Stimulated activated CD4-positive, alpha-beta T cell treated with anti-CD3 and anti-CD28 coated beads, Interleukin-1b, Interleukin-23, amount 100 ng/mL, for 1 hour (primary cell): ENCODE results near the gene ESAM.
"Not testable (repeated sequence)": the region's sequence is repeated elsewhere in the genome, so short reads cannot be mapped to it uniquely, and the experiment has no call there.

ENCODE experiments used
- DNase-seq, 2 donors: peaks; one replicate each; pipeline ENCODE4 v3.0.0-alpha.2; 2020; ENCODE audit warnings: low read depth in 2 of 2

Gene ESAM

DNA sequence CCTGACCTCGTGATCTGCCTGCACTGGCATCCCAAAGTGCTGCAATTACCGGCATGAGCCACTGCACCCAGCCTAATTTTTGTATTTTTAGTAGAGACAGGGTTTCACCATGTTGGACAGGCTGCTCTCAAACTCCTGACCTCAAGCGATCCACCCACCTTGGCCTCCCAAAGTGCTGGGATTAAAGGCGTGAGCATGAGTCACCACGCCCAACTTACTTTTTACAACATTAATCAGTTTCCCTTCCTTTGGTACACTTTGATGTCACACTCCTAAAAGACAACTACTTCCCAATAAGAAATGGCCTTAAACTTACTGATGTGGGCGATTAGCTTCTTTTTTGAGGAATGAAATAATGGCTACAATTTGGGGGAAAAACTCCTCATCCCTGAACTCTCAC is 8.9 kb upstream of the ESAM start:
- not testable (repeated sequence) for DNase-seq

- DNase-seq: no peak
These were observed 8.0 kb upstream of the ESAM start for GRCh38 chr11:124769806-124770774.

- no peak for DNase-seq
These were observed 6.8 kb upstream of the ESAM start for GRCh38 chr11:124768914-124769313.

- no peak for DNase-seq
These were observed 4.1 kb upstream of the ESAM start for GRCh38 chr11:124766156-124766555.

- DNase-seq: peak; percentile 65 to 77
These were observed 1.3 kb upstream of the ESAM start for GRCh38 chr11:124763156-124763947.

DNA sequence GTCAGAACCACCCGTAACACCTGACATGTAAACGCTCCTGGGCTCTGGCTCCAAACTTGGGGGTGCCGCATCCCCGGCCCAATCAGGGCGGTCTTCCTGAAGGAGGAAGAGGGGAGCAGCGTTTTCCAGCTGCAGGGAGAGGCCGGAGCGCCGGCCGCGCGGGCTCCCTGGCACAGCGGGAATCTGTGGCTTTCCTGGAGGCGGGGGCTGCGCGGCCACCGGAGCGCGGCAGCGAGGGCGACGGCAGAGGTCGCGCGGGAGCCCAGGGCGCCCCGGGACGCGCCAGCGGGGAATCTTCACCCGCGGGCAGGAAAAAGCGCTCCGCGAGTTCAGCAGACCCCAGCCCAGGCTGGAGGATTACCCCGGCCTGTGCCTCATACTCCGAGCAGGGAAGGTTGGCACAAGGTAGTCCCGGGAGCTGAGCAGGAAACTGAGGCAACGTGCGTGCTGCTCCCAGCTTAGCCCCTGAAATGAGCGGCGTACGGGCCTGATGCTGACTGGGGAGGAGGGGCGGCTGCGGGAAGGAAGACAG is 600 bp upstream of the ESAM start:
- no peak for DNase-seq

DNA sequence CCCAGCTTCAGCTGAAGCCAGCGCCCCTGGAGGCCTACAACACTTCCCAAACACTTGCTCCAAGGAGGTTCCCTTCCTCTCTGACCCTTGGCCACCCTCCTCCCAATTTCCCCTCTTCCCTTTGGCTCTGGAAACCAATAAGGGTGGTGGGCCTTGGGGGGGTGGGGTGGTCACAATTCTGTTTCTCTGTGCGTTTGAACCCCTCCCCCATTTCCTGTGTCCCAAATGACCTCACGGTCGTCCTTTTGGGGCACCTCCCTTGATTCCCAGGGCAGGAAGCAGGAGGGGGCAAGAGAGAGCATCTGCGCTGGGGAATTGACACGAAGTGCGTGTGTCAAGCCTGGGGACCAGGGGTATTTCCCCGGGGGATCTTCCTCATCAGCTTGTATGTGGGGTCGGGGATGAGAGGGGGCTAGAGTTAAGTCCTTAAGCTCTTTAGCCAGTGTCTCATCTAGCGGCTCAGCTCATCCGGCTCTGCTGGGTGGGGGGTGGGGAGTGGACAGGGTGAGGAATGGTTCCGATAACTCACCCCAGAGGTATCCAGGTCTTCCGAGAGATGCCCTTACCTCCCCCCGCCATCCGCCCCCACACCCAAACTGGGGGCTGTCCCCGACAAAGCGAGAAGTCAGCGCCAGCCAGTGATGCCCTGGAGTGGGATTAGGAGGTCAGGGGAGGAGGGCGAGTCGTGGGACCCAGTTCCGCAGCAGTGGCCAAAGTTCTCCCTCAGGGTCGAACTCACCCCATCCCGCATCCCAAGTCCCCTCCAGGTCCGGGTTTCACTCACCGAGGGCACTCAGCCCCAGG is 587 bp downstream of the ESAM start:
- no peak for DNase-seq

DNA sequence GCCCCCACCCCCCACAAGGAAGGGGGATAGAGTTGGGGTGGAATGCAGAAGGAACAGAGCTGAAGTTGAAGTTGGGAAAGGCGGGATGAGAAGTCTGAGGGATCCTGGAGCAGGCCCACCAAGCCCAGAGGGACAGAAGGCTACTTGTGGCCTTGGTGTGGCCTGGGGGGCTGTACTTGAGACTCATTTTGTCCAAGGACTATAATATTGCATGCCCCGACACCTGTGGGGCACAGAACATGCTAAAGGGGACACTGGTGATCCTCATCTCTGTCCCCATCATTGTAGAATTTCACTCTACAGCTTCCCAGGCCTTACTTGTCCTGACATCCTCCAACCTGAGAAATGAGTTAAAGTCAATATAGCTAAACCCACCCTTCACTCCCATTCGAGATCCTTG is 1.3 kb downstream of the ESAM start:
- DNase-seq: no peak

DNA sequence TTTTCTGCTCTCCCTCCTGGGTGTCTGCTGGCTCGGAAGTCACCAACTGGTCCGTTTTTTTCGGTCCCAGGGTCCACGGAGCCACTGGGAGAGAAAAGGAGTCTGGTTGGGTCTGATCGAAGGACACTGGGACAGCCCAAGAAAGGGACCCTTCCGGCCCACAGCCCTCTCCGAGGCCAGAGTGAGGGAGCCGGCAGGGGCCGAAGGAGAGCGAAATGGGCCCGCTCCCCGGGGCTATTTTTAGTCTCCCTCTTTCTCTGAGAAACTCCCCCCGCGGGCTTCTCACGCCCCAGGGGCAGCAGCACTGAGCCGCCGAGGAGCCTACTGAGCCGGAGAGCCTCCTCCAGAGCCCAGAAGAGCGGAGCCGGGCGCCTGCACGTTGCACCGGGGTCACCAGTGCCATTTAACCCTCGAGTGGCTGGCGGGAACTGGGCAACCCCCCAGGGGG is 1.9 kb downstream of the ESAM start:
- no peak for DNase-seq

DNA sequence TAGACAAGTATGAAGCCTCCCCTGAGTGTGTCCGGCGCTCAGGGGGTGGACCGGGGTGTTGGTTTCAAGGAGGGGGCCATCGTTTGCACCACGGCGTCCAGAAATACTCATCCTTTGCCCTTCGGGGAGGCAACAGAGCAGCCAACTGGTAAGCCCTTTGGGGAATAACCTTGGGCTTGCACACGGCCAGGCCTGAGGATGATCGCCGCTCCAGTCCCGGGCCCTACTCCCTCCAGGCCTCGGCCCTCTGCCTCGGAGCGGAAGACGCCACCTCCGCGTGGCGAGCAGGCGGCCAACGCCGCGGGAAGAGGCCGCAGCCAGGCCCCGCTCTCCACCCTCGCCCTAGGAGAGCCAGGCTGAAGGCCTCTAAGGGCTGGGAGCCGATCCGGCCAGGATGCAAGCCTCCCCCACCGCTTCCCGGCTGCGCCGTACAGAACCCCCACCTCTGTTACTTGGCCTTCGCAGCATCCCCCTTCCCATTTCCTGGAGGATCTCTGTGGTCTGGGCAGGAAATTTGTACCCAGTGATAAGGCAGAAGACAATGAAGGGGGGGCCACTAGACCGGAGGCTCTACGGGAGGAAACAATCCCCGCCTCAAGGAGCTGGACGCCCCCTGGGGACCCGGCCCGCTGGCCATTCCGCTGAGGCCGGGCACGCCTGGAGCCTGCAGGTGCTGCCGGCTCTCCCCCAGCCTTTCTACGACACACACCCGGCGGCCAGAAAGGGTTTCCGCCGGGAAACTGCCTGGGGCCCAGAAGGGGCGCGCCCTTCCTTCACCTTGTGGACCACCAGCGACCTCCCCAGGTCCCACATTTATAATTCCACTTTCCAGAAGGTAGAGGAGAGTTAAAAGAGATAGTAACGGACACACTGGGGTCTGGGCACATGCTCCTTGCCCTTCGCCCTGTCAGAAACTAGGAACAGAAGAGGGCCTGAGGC is 2.6 kb downstream of the ESAM start:
- no peak for DNase-seq

- no peak for DNase-seq
These were observed 3.5 kb downstream of the ESAM start for GRCh38 chr11:124758355-124759265.

GRCh38 chr11:124757320-124757719 is 4.8 kb downstream of the ESAM start:
- no peak for DNase-seq

DNA sequence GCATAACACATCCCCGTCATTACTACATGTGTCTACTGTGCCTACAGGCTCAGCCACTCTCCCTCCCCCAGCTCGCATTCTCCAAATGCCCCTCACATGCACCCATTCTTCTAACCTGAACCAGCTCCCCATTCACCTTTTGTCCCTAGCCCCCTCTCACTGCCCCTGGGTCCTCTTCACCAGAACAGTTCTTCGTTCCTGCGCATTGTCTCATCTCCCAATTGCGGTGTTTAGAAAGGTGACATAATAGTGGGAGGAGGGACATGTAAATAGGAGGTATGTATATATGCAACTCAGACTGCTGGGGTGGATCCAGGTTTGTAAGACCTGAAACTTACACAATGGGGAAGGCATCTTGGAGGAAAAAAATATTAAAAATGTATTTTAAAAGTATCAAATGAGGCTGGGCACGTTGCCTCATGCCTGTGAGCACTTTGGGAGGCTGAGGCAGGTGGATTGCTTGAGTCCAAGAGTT is 5.3 kb downstream of the ESAM start:
- DNase-seq: no peak

DNA sequence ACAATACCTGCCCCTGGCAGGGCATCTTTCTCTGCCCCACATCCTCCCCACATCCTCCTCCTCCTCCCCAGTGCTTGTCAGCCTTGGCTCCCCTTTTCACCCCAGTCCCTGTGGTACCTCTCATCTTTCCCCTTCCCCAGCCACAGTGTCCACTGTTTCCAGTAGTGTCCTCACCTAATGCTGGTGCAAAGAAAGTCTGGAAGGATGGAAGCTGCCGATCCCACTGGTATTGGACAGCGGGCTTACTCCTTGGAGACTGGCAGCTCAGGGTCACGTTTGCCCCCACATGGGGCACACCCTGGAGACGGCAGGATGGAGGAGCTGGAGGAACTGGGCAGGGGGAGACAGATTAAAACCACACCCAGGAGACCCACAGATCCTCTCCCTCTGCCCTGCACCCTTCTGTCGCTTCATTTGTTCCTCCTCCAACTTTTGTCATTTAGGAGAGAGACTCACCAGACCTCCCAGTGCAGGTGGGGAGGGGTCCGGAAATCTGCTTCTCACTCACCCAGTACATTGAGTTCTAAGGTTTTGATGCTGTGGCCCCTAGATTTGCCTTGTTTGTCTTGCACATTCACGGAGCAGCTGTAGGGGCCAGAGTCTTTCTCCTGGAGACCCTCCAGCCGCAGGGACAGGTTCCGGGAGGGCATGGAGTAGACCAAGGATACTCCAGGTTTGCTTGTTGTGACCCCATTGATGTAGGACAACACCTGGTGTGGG is 5.9 kb downstream of the ESAM start:
- no peak for DNase-seq

DNA sequence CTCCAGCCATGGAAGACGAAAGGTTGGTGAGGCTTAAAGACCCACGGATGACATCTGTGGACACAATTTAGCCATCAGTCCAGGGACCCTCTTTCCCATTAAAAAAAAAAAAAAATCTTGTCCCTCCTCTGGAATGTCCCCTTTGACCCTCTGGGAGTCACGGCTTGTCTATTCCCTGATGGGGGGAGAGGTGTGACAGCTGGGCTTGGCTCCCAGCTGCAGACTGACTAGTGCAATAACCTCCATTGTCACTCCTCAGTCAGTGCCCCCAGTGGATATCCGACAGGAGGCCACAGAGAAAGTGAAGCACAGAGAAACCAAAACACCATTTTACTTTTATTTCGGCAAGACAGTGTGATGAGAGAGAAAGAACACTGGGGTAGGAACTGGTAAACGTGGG is 7.4 kb downstream of the ESAM start:
- no peak for DNase-seq

DNA sequence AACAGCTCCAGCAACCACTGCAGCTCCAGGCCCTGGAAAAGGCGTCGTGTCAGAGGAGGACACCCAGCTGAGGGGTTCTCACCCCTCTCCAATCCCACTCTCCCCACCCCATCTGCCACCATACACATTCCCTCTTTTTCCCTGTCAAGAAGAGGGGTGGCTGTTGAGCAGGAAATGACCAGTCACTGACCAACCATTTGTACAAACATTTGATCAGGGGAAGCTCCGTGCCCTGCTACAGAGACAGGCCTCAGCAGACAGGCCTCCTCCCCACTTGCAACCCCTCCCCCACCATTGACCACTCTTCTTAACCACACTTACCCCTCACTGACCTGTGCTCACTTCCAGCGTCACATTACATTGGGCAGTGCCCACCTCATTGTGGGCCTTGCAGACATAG is 7.8 kb downstream of the ESAM start:
- DNase-seq: no peak

DNA sequence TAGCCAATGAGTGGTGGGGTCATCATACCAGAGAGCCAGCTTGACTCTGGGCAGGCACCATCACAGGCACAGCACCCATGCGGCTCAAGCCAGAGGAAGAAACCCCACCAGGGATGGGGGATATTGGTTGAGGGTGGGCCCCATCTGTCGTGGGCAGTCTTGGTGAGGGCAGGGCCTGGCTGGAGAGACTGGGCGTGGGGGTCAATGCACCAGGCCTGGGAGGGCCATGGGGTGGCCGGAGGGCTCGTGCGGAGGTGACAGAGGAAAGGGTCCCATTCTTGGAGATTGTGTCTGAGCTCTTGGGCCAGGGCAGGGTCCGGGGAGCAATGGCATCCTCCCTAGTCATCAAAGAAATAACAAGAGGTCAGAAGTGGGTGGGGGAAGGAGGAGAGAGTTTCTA is 8.5 kb downstream of the ESAM start:
- DNase-seq: no peak

- no peak for DNase-seq
These were observed 8.9 kb downstream of the ESAM start for GRCh38 chr11:124753205-124753604.
